ENCODE measurements around the gene LRP5. TPM values are rescaled to one million over a fixed set of nuclear protein-coding genes. Genes with fewer than 3 reads are reported as not detected.

LRP5 gene
- total RNA-seq, 1 donor from 2014 or later: 20.2 TPM

DNA sequence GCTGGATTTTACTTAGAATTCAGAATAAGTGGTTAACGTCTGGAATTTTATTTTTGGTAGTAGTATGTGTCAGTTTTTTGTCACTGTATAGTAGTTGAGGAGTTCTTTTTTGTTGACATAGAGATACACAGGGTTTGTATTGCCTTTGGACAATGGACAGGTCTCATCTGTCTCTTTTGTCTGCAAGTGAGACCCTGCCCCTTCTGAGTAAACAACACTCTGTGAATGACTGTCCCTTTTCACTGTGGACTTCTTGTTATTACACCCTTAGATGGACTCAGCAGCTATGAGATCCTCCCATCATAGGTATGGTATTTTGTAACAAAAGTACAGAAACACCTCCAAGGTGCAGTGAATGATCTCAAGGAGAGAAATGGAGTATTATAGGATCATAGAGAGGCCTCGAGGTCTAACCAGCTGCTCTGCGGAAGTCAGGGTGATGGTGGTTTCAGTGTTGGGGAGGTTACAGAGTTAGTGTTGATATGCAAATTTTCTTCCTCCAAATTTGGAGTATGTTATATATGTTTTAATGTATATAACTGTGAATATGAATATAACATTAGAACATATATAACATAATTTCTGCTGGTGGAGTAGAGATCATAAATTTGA, 155.9 kb downstream of the LRP5 start:
- H3K4me3 Mint-ChIP-seq (ENCODE audit: unreplicated experiment): no peak overlapping the region
- Histone ChIP-seq H3K9me3 (ENCODE audit: insufficient read depth, low read depth, low read length) (no peaks in the 10 kb centered on the region), H3K4me1 (ENCODE audit: insufficient read depth, low read length) (peaks cover 30% of the 10 kb centered on the region), H3K79me2 (ENCODE audit: insufficient read depth, low read length) (peaks cover 96% of the 10 kb centered on the region), H2AFZ (ENCODE audit: low read depth, low read length) (no peak overlapping the region), H3K36me3 (ENCODE audit: insufficient read depth, low read length) (no peaks in the 10 kb centered on the region), H4K20me1 (ENCODE audit: insufficient read depth, low read length) (peaks cover 94% of the 10 kb centered on the region), H3K9ac (ENCODE audit: low read length) (no peak overlapping the region), H3K4me3 (ENCODE audit: insufficient read depth, low read depth, low read length) (no peak overlapping the region), H3K27ac (ENCODE audit: low read depth, low read length) (no peak overlapping the region), H3K4me2 (ENCODE audit: low read length) (no peak overlapping the region), H3K27me3 (ENCODE audit: insufficient read depth, low read length) (no peaks in the 10 kb centered on the region)
- H3K36me3 Mint-ChIP-seq (ENCODE audit: low read depth, unreplicated experiment): no peaks in the 10 kb centered on the region
- no peaks in the 10 kb centered on the region for H3K9me3 Mint-ChIP-seq (ENCODE audit: unreplicated experiment)
- no peak for TF ChIP-seq EZH2 (IDR thresholded peaks at IDR 0.05; ENCODE audit: insufficient read depth, low read length)
- TF ChIP-seq, protein P1, sequence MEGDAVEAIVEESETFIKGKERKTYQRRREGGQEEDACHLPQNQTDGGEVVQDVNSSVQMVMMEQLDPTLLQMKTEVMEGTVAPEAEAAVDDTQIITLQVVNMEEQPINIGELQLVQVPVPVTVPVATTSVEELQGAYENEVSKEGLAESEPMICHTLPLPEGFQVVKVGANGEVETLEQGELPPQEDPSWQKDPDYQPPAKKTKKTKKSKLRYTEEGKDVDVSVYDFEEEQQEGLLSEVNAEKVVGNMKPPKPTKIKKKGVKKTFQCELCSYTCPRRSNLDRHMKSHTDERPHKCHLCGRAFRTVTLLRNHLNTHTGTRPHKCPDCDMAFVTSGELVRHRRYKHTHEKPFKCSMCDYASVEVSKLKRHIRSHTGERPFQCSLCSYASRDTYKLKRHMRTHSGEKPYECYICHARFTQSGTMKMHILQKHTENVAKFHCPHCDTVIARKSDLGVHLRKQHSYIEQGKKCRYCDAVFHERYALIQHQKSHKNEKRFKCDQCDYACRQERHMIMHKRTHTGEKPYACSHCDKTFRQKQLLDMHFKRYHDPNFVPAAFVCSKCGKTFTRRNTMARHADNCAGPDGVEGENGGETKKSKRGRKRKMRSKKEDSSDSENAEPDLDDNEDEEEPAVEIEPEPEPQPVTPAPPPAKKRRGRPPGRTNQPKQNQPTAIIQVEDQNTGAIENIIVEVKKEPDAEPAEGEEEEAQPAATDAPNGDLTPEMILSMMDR (IDR thresholded peaks at IDR 0.05; ENCODE audit: insufficient read depth, low read depth, low read length): no peak
- H3K4me1 Mint-ChIP-seq (ENCODE audit: low read depth, unreplicated experiment): peaks cover 82% of the 10 kb centered on the region
- FAIRE-seq (no peak), DNase-seq (ENCODE audit: low read depth) (no peak)
- H3K27me3 Mint-ChIP-seq (ENCODE audit: low read depth, unreplicated experiment): no peaks in the 10 kb centered on the region
- H3K27ac Mint-ChIP-seq (ENCODE audit: unreplicated experiment): peak overlapping the region; percentile 29

GRCh38 chr11:68469122-68469521, 156.7 kb downstream of the LRP5 start:
- no peak for FAIRE-seq

GRCh38 chr11:68469642-68470041, 157.3 kb downstream of the LRP5 start:
- Histone ChIP-seq H3K9ac (ENCODE audit: low read length) (no peak overlapping the region), H3K4me3 (ENCODE audit: insufficient read depth, low read depth, low read length) (no peak overlapping the region), H4K20me1 (ENCODE audit: insufficient read depth, low read length) (peaks cover 94% of the 10 kb centered on the region), H3K27me3 (ENCODE audit: insufficient read depth, low read length) (no peaks in the 10 kb centered on the region), H3K4me1 (ENCODE audit: insufficient read depth, low read length) (peaks cover 26% of the 10 kb centered on the region), H2AFZ (ENCODE audit: low read depth, low read length) (no peak overlapping the region), H3K27ac (ENCODE audit: low read depth, low read length) (no peak overlapping the region), H3K36me3 (ENCODE audit: insufficient read depth, low read length) (no peaks in the 10 kb centered on the region), H3K4me2 (ENCODE audit: low read length) (no peak overlapping the region), H3K79me2 (ENCODE audit: insufficient read depth, low read length) (peaks cover 96% of the 10 kb centered on the region), H3K9me3 (ENCODE audit: insufficient read depth, low read depth, low read length) (no peaks in the 10 kb centered on the region)
- TF ChIP-seq, protein P1 (IDR thresholded peaks at IDR 0.05; ENCODE audit: insufficient read depth, low read depth, low read length): no peak
- TF ChIP-seq EZH2 (IDR thresholded peaks at IDR 0.05; ENCODE audit: insufficient read depth, low read length): no peak
- Mint-ChIP-seq H3K9me3 (ENCODE audit: unreplicated experiment) (no peaks in the 10 kb centered on the region), H3K27ac (ENCODE audit: unreplicated experiment) (no peak overlapping the region), H3K4me1 (ENCODE audit: low read depth, unreplicated experiment) (peaks cover 76% of the 10 kb centered on the region), H3K36me3 (ENCODE audit: low read depth, unreplicated experiment) (no peaks in the 10 kb centered on the region), H3K27me3 (ENCODE audit: low read depth, unreplicated experiment) (no peaks in the 10 kb centered on the region), H3K4me3 (ENCODE audit: unreplicated experiment) (no peak overlapping the region)
- DNase-seq (ENCODE audit: low read depth) (no peak), FAIRE-seq (no peak)

More at GRCh38 chr11:68469122-68469521, 156.7 kb downstream of the LRP5 start:
- Mint-ChIP-seq H3K27me3 (ENCODE audit: low read depth, unreplicated experiment) (no peaks in the 10 kb centered on the region), H3K27ac (ENCODE audit: unreplicated experiment) (no peak overlapping the region), H3K4me3 (ENCODE audit: unreplicated experiment) (no peak overlapping the region), H3K4me1 (ENCODE audit: low read depth, unreplicated experiment) (peaks cover 82% of the 10 kb centered on the region), H3K36me3 (ENCODE audit: low read depth, unreplicated experiment) (no peaks in the 10 kb centered on the region), H3K9me3 (ENCODE audit: unreplicated experiment) (no peaks in the 10 kb centered on the region)
- Histone ChIP-seq H4K20me1 (ENCODE audit: insufficient read depth, low read length) (peaks cover 94% of the 10 kb centered on the region), H3K27me3 (ENCODE audit: insufficient read depth, low read length) (no peaks in the 10 kb centered on the region), H3K9ac (ENCODE audit: low read length) (no peak overlapping the region), H3K9me3 (ENCODE audit: insufficient read depth, low read depth, low read length) (no peaks in the 10 kb centered on the region), H3K27ac (ENCODE audit: low read depth, low read length) (no peak overlapping the region), H3K4me1 (ENCODE audit: insufficient read depth, low read length) (peaks cover 26% of the 10 kb centered on the region), H2AFZ (ENCODE audit: low read depth, low read length) (no peak overlapping the region), H3K79me2 (ENCODE audit: insufficient read depth, low read length) (peaks cover 96% of the 10 kb centered on the region), H3K36me3 (ENCODE audit: insufficient read depth, low read length) (no peaks in the 10 kb centered on the region), H3K4me3 (ENCODE audit: insufficient read depth, low read depth, low read length) (no peak overlapping the region), H3K4me2 (ENCODE audit: low read length) (no peak overlapping the region)
- TF ChIP-seq, protein P1 (IDR thresholded peaks at IDR 0.05; ENCODE audit: insufficient read depth, low read depth, low read length): no peak
- TF ChIP-seq EZH2 (IDR thresholded peaks at IDR 0.05; ENCODE audit: insufficient read depth, low read length): no peak
- no peak for DNase-seq (ENCODE audit: low read depth)

Data from astrocyte (in vitro differentiated cells and primary cell).